Neural progenitor cell (in vitro differentiated cells): ENCODE results near the gene DLEC1. TPM values are rescaled to one million over a fixed set of nuclear protein-coding genes. Genes with fewer than 3 reads are reported as not detected.

Experiments
- DNase-seq: peaks from one replicate; pipeline ENCODE4 v3.0.0-alpha.2; 2016; ENCODE audit warnings: low spot score
- H2AFZ ChIP-seq: fragments of 200-600 bp; sonication (generic); replicated peaks from 2 replicates; pipeline ENCODE4 v1.6.1; 2016; ENCODE audit warnings: antibody characterized with exemption
- H3F3A ChIP-seq: fragments of 200-600 bp; sonication (generic); 2 replicates; pipeline ENCODE4 v1.6.1; 2016; ENCODE audit warnings: antibody characterized with exemption, low read depth
- H3K27ac ChIP-seq: fragments of 200-600 bp; sonication (generic); 2 replicates; pipeline ENCODE4 v1.5.1; 2016; ENCODE audit warnings: mild to moderate bottlenecking
- H3K27me3 ChIP-seq: fragments of 200-600 bp; sonication (generic); 2 replicates; pipeline ENCODE4 v1.6.1; 2016; ENCODE audit warnings: mild to moderate bottlenecking, moderate library complexity
- H3K36me3 ChIP-seq: fragments of 200-600 bp; sonication (generic); 2 replicates; pipeline ENCODE4 v1.5.1; 2016
- H3K4me1 ChIP-seq: fragments of 200-600 bp; sonication (generic); 2 replicates; pipeline ENCODE4 v1.6.1; 2016; ENCODE audit warnings: mixed run types
- H3K4me2 ChIP-seq: fragments of 200-600 bp; sonication (generic); 2 replicates; pipeline ENCODE4 v1.6.1; 2016
- H3K4me3 ChIP-seq: fragments of 200-600 bp; sonication (generic); 2 replicates; pipeline ENCODE4 v1.5.1; 2016
- H3K79me2 ChIP-seq: fragments of 200-600 bp; sonication (generic); 2 replicates; pipeline ENCODE4 v1.6.1; 2016; ENCODE audit warnings: low read depth
- H3K9ac ChIP-seq: fragments of 200-600 bp; sonication (generic); 2 replicates; pipeline ENCODE4 v1.6.1; 2016
- H3K9me3 ChIP-seq: fragments of 200-600 bp; sonication (generic); 2 replicates; pipeline ENCODE4 v1.5.1; 2016; ENCODE audit warnings: low read depth
- H4K20me1 ChIP-seq: fragments of 200-600 bp; sonication (generic); 2 replicates; pipeline ENCODE4 v1.6.1; 2016; ENCODE audit warnings: low read depth
- H3K27ac Mint-ChIP-seq: 3 replicates; pipeline ENCODE4 v1.8.0; 2021; ENCODE audit warnings: mixed read lengths
- H3K27me3 Mint-ChIP-seq: 2 replicates; pipeline ENCODE4 v1.8.0; 2022; ENCODE audit warnings: low read depth, mild to moderate bottlenecking, inconsistent platforms, moderate library complexity, mixed read lengths; ENCODE audit not compliant: insufficient read depth
- H3K36me3 Mint-ChIP-seq: 3 replicates; pipeline ENCODE4 v1.8.0; 2021; ENCODE audit warnings: mixed read lengths
- H3K4me1 Mint-ChIP-seq: 3 replicates; pipeline ENCODE4 v1.8.0; 2021; ENCODE audit warnings: mixed read lengths
- H3K4me3 Mint-ChIP-seq: 3 replicates; pipeline ENCODE4 v1.8.0; 2021; ENCODE audit warnings: mild to moderate bottlenecking, moderate library complexity, mixed read lengths
- H3K9me3 Mint-ChIP-seq: 3 replicates; pipeline ENCODE4 v1.8.0; 2020; ENCODE audit warnings: mixed read lengths
- CTCF ChIP-seq: fragments of 200-600 bp; sonication (generic); IDR thresholded peaks from 2 replicates; pipeline ENCODE4 v1.5.1; 2017; ENCODE audit warnings: antibody characterized with exemption, mild to moderate bottlenecking
- EZH2 ChIP-seq: fragments of 200-600 bp; sonication (generic); IDR thresholded peaks from 2 replicates; pipeline ENCODE4 v1.6.1; 2017; ENCODE audit warnings: antibody characterized with exemption, mild to moderate bottlenecking, moderate library complexity
- EZH2phosphoT487 ChIP-seq: fragments of 200-600 bp; sonication (generic); IDR thresholded peaks from 2 replicates; pipeline ENCODE4 v1.6.1; 2017; ENCODE audit warnings: antibody characterized with exemption
- total RNA-seq: library from RNA; depleted of rRNA; stranded (reverse); fragments of >200 nt; gene quantifications from 2 replicates; pipeline ENCODE4 v1.2.3, GENCODE V29; 2015; ENCODE audit warnings: low replicate concordance

DLEC1 gene
- total RNA-seq, 1 donor from 2014 or later, result 0.60 TPM

DNA sequence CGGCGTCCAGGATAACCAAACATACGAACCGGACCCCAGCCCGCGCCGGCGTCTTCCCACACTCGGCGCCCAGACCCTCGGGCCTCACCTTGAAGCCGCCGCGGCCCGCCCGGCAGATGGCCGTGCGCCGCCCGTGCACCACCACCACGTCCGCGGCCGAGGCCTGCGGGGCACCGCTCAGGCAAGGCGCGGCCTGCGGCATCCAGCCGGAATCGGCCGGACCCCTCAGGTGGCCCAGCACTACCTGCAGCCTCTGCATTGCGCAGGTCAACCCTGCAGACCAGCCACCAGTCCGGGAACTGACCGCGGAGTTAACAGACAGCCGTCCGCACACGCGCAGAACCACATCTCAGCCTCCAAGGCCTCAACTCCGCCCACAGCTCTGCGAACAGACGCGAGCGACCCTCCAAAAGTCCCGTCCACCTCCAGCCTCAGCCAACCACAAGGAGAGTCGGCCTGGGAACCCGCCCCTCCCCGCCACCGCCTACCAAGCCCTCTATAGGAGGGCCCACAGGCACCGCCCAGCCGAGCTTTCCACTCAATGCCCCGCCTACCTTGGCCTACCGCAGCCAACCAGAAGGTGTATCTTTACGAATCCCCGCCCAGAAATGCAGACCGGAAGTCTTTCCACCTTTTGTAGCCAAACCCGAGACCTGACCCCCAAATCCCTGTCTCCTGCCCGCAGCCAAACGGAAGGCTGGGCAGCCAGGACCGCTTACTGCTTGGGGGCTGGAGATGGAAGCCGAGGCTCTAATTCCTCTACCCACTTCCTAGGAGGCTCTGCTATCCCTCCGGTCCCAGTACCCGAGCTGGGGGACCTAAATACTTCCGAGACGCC lies 98.0 kb downstream of the DLEC1 start, which contains the start of gene ACAA1:
Gene ACAA1 (minus strand): TSS at position 351 of the 838 bp plus-strand sequence. CDS start 92 bp downstream, at position 259.
- Histone ChIP-seq H3K9me3 (no peaks in the 10 kb centered on the region), H3K27ac (peak within 1 kb of the TSS; percentile 59), H3K4me3 (peak within 1 kb of the TSS; percentile 72), H3K4me2 (peak within 1 kb of the TSS; percentile 96), H3K36me3 (no peaks in the 10 kb centered on the region), H3K27me3 (no peaks in the 10 kb centered on the region), H4K20me1 (peaks cover 18% of the 10 kb centered on the region), H2AFZ (peak within 1 kb of the TSS; percentile 53), H3K4me1 (peaks cover 14% of the 10 kb centered on the region), H3K79me2 (peaks cover 23% of the 10 kb centered on the region), H3F3A (peaks cover 11% of the 10 kb centered on the region), H3K9ac (peak within 1 kb of the TSS; percentile 58)
- Mint-ChIP-seq H3K27me3 (peaks cover 26% of the 10 kb centered on the region), H3K27ac (peak within 1 kb of the TSS; percentile 22), H3K4me3 (peak within 1 kb of the TSS; percentile 93), H3K4me1 (peaks cover 24% of the 10 kb centered on the region), H3K36me3 (peaks cover 1% of the 10 kb centered on the region), H3K9me3 (no peaks in the 10 kb centered on the region)
- DNase-seq, result peak; percentile 100
- no peak for TF ChIP-seq EZH2
- TF ChIP-seq EZH2phosphoT487, result no peak
- TF ChIP-seq CTCF, result no peak

DNA sequence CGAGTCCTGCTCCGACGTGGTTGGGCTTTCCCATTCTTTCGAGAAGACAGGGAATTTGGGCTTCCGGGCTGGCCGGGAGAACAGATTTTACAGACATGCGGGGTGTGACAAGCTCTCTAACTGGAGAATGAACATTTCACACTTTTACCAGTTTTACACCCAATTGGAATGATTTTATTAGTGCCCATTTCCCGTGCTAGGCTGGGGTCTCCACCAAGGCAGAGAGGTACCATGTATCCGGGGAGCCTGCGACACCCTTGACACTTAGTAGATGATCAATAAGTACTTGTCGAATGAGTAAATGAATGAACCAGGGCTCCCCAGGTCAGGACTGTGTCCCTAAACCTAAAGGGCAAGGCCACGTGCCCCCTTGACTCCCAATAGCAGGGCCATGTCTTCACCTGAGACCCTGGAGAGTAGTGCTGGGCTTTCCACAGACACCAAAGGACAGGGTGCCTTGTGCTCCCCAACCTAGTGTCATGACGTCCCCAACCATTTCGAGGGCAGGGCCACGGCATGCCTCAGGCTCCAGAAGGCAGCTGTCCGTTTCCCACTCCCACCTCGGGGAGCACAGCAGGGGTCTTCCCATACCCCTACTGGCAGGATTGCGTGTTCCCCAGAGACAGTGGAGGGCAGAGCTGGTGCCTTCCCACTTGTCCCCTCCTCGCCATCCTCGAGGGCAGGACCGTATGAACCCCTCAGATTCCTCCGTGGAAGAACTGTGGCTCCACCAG lies 98.8 kb downstream of the DLEC1 start:
- peak overlapping the region; percentile 72 for H3K4me3 ChIP-seq
- H3K27me3 ChIP-seq, result no peaks in the 10 kb centered on the region
- Mint-ChIP-seq H3K27me3 (peaks cover 26% of the 10 kb centered on the region), H3K4me1 (peaks cover 24% of the 10 kb centered on the region), H3K36me3 (peaks cover 1% of the 10 kb centered on the region), H3K27ac (peak overlapping the region; percentile 81), H3K9me3 (no peaks in the 10 kb centered on the region), H3K4me3 (peak overlapping the region; percentile 93)
- H2AFZ ChIP-seq, result peak overlapping the region; percentile 99
- H3K4me2 ChIP-seq, result peak overlapping the region; percentile 96
- peaks cover 17% of the 10 kb centered on the region for H4K20me1 ChIP-seq
- TF ChIP-seq EZH2 (no peak), EZH2phosphoT487 (no peak), CTCF (peak; percentile 32)
- peaks cover 14% of the 10 kb centered on the region for H3K4me1 ChIP-seq
- H3K79me2 ChIP-seq, result peaks cover 23% of the 10 kb centered on the region
- peak overlapping the region; percentile 59 for H3K27ac ChIP-seq
- H3K36me3 ChIP-seq, result no peaks in the 10 kb centered on the region
- DNase-seq, result peak; percentile 58
- H3K9ac ChIP-seq, result no peak overlapping the region
- peaks cover 11% of the 10 kb centered on the region for H3F3A ChIP-seq
- no peaks in the 10 kb centered on the region for H3K9me3 ChIP-seq

DNA sequence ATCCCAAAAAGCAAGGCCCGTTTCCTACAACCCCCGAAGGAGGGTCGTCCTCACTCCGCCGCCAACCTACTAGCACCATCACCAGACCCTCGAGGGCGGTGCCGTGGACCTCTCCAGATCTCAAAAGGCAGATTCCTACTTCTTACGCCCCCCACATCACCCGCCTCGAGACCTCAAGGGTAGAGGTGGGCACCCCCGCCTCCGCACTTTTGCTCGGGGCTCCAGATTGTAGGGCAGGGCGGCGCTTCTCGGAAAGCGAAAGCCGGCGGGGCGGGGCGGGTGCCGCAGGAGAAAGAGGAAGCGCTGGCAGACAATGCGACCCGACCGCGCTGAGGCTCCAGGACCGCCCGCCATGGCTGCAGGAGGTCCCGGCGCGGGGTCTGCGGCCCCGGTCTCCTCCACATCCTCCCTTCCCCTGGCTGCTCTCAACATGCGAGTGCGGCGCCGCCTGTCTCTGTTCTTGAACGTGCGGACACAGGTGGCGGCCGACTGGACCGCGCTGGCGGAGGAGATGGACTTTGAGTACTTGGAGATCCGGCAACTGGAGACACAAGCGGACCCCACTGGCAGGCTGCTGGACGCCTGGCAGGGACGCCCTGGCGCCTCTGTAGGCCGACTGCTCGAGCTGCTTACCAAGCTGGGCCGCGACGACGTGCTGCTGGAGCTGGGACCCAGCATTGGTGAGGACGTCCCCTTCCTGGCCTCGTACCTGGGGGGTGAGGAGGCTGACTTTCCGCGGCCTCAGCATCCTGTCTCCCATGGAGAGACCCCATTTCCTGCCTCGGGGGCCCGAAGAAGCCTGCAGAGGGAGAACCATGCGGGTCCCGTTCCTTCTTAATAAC lies 99.6 kb downstream of the DLEC1 start, which contains the start of gene MYD88:
Gene MYD88 (plus strand): TSS at position 313 of the 842 bp plus-strand sequence. CDS start 40 bp downstream, at position 353.
- Mint-ChIP-seq H3K9me3 (no peaks in the 10 kb centered on the region), H3K4me1 (peaks cover 24% of the 10 kb centered on the region), H3K27ac (peak within 1 kb of the TSS; percentile 81), H3K36me3 (peaks cover 1% of the 10 kb centered on the region), H3K27me3 (peaks cover 26% of the 10 kb centered on the region), H3K4me3 (peak within 1 kb of the TSS; percentile 93)
- Histone ChIP-seq H3K36me3 (no peaks in the 10 kb centered on the region), H4K20me1 (peaks cover 17% of the 10 kb centered on the region), H3K79me2 (peaks cover 23% of the 10 kb centered on the region), H3K4me3 (peak within 1 kb of the TSS; percentile 72), H3K4me2 (peak within 1 kb of the TSS; percentile 96), H3K27ac (peak within 1 kb of the TSS; percentile 59), H3K27me3 (no peaks in the 10 kb centered on the region), H3K9me3 (no peaks in the 10 kb centered on the region), H2AFZ (peak within 1 kb of the TSS; percentile 99), H3K9ac (peak within 1 kb of the TSS; percentile 54), H3K4me1 (peaks cover 14% of the 10 kb centered on the region), H3F3A (peaks cover 11% of the 10 kb centered on the region)
- DNase-seq, result peak; percentile 85
- no peak for TF ChIP-seq CTCF
- TF ChIP-seq EZH2, result peak; percentile 24
